ENCODE data around the gene NDE1.

DNA sequence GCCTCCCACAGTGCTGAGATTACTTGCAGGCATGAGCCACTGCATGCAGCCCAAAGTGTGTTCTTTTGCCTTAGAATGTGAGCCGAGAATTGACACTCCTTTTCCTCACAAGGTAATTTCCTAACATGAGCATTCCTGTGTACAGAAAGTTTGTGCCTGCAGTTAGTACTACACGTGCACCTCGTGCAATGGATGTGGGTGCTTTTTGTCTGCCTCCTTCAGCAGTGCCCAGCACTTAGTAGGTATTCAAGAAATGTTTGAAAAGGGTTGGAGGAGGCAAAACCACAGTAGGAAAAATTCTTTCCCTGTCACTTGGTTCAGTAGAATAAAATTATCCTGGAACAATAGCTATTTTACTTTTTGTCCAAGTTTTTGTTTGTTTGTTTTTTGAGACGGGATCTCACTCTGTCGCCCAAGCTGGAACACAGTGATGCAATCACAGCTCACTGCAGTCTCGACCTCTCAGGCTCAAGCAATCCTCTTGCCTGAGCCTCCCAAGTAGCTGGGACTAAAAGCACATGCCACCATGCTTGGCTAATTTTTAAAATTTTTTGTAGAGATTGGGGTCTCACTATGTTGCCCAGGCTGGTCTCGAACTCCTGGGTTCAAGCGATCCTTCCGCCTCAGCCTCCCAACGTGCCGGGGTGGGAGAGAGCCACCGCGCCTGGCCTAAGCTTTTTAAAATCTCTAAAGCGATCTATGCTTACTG, 2.4 kb downstream of the NDE1 start:
- TF ChIP-seq POLR2AphosphoS5 (IDR thresholded peaks at IDR 0.05) (no peak), CTCF (IDR thresholded peaks at IDR 0.05) (no peak), POLR2A (IDR thresholded peaks at IDR 0.05) (no peak)

Measured in prostate gland (tissue), 2 donors.